CD4-positive, alpha-beta T cell treated with Interleukin-4 for 1 hour (primary cell): Measurements from ENCODE around the gene TNNT3.

Experiments
- DNase-seq, 2 donors: peaks; one replicate each; pipeline ENCODE4 v3.0.0-alpha.2; 2020 to 2022

Gene TNNT3

DNA sequence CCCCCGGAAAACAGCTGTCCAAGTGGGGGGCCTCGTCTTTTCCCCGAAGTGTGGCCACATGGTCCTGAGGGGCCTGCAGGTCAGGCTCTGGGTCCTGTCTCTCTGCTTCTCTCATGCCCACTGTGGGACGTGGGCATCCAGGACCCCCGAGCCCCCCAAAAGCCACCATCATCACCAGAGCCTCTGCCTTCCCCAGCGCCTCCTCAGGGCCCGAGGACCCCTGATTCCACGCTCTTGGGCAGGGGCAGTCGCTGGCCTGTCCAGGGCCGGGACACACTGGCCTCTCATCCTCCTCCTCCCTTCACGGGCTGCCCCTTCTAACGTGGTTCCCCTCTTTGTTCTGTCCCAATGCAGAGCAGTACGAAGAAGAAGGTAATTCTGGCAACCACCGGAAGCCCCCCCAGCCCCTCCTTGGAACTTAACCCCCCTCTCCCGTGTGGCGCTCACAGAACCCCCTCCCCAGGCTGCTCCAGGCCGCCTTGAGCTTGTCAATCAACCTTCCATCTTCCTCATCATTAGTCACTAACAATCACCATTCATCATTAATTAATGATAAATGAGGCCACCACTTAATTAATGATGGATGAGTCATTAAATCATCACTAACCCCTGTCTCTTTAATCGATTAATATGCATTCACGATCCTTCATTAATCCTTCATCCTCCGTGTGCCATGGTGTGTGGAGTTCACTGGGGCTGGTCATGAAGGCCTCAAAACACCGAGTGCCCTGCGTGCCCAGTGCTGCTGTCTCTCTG, 3.9 kb downstream of the TNNT3 start:
- DNase-seq, result no peak

DNA sequence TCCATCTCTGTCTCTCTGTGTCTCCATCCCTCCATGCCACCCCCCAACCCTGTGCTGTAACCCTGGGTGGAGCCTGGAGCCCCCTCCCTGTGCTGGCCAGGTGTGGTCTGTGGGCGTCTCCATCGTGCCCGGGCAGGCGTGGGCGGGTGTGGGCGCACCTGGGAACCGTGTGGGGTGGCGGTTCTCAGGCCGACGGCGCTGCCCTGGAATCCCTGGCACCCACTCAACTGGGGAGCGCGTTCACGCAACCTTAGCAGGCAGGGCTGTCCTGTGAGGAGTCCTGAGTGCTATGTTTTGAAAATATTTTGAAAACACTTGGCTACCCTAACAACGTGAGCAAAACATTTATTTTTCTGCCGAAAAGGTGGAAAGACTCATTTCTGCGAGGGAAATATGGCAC, 4.7 kb downstream of the TNNT3 start:
- no peak for DNase-seq

DNA sequence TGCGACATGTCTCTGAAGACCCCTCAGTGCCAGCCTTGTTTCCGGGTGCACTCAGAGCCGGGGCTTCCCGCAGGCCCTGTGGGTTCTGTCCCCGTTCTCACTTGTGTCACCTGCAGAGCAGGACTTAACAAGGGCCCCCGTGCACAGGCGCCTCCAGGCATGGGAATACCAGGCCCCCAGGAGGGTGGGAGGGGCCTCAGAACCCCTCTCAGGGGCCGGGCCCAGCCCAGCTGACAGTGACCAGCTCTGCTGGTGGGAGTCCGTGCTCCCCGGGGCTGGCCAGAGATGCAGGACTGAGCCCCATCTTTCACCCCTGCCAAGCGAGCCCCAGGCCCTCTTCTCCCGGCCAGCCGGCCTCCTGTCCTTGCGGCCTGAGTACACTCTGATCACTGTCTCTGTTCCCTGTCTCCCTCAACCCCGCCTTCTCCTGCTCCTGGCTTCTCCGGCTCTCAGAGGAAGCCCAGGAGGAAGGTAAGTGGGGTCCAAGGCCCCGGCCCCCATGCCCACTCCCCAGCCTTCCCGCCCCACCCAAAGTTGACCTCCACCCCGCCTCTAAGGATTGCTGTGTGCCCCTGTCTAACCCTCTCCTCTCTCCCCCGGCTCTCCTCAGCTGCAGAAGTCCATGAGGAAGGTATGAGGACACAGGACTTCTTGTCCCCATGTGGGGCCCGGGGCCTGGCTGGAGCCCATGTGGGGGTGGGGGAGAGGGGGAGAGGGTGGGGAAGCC, 5.3 kb downstream of the TNNT3 start:
- no peak for DNase-seq

DNA sequence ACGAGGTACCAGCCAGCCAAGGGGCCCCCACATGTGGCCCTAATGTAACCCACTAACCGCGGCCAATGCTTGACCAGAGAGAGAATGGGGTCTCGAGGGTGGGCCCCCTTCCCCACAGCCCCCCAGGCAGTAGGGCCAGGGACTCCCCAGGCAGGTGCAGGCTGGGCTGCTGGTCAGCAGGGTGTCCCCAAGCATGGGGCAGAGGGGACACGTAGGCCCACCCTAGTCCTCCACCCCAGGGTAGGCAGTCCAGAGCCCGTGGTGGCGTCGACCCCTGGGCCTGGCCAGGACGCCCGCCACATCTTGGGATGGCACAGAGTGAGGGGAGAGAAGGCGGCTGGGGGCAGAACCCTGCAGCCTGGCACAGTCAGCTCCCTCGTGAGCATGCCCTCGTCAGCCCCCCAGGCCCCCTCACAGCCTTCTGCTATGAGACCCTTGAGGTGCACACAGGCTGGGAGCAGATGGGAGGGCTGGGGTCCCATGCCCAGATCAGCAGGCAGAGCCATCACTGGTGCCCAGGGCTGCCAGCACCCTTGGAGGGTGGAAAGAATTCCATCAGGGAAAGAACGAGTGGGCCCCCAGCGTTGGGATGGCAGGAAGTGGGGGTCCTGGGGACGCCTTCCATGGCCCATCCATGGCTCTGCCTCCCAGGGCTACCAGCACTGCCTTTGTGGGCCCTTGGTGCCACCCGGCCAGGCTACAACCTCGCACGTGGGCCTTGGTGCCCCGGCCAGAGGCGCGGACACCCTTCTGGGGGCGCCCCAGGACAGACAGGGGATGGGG, 6.1 kb downstream of the TNNT3 start:
- no peak for DNase-seq

DNA sequence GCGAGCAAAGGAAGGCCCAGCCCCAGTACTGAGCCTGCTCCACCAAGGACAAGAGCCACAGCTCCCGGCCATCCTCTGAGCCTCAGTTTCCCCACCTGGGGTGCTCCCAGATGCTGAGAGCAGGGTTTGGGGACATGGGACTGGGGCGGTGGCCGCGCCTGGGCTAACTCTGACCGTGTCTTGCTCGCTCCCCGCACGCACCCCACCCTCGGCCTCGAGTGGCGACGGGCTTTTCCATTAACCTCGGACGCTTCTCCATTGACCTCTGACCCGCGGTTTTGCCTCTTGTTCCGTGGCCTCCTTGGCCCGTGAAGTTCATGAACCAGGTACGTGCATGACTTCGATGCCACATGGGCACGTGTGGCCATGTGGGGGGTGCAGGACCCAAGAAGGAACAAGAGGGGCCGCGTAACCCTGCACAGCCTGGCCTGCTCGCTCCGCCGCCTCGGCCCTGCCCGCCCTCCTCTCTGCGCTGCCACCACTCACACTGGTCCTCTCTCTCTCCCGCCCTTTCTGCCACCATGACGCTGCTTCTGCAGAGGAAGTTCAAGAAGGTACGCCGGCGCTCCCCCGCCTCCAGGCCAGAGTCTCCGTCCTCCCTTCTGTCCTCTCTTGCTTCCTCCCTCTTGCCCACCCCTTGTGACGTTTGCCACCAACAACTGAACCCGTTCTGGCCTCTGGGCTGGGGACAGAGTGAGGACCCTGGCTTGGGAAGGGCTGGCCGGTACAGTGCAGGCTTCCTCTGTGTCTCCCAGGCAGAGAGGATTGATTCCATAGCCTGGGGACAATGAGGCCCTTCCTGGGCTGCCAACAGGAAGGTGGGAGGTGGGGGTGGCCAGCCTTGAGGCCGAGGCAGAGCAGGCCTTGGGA, 6.9 kb downstream of the TNNT3 start:
- DNase-seq, result peak in 1 of 2 donors; percentile 34

DNA sequence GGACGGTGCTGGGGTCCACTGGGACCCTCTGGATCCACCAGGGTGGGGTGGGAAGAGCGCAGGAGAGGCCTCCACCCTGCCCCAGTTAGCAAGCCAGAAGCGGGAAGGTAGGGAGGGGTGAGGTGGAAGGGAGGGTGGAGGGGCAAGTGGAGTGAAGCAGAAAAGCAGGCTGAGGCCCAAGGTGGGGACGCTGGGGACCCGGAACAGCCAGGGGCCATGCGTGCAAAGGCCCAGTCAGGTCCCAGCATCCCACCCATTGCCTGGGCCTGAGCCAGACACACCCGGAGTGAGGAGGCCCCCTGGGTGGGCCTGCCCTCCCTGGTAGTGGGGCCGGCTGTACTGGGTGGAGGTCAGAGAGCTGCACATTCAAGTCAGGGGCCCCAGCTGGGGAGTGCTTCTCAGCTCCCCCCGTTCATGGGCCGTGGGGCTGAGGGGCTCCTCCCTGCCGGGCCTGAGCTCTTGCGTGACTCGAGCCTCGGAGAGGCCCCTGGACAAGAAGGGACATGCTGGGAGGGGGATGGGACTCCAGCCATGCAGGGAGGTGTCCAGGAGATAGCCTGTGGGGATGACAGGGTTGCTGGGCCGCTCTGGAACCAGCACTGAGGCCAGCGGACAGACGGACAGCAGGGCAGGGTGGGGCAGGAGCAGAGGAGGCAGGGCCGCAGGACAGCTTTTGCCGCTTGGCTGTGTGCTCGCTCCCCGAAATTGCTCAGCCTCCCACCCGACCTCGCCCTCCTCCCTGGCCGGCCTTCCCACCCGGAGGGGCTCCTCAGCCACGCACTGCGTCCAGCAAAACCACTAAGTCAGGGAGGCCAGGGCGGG, 7.7 kb downstream of the TNNT3 start:
- DNase-seq, result no peak

DNA sequence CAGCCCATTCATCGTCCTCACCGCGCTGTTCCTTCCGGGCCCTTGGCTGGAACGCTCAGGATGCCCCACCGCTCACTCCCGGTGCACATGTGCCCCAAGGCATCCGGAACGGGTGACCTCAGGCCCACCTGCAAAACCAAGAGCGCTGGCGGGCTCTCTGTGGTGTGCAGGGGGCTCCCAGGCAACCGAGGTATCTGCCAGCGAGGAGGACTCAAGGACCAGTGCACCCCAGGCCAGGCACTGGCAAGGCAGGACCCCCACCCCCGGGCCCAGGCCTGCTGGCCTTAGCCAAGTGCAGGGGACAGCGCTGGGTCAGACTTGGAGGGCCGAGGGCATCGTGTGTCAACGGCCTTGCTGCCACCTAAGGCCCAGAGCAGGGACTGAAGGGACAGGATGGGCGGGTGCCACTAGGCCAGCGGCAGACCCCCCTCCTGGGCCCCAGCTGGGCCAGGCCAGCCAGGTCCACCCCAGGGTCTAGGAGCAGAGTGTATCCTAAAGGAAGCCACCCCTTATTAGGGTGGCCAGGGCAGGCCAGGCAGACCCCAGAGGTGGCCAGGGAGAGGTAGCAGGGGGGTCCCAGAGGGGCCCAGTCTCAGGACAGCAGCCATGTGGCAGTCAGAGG, 8.5 kb downstream of the TNNT3 start:
- DNase-seq, result no peak

DNA sequence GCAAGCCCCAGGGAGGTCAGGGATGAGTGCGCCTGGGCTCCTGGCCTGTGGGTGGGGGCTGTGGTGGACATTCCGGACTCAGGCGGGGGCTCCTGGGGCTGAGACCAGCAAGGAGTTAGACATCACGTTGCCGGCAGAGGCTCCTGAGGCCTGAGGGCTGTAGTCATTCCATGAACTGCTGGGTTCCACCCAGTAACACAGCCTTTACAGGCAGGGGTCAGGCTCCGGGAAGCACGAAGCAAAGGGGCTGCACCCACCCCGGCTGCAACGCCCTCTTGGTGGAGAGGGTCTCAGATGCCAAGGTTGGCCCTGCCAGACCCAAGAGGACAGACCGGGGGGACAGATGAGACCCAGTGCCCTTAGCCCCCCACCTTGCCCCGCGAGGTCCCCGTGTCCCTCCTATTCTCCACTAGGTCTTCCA, 9.0 kb downstream of the TNNT3 start:
- DNase-seq, result no peak

DNA sequence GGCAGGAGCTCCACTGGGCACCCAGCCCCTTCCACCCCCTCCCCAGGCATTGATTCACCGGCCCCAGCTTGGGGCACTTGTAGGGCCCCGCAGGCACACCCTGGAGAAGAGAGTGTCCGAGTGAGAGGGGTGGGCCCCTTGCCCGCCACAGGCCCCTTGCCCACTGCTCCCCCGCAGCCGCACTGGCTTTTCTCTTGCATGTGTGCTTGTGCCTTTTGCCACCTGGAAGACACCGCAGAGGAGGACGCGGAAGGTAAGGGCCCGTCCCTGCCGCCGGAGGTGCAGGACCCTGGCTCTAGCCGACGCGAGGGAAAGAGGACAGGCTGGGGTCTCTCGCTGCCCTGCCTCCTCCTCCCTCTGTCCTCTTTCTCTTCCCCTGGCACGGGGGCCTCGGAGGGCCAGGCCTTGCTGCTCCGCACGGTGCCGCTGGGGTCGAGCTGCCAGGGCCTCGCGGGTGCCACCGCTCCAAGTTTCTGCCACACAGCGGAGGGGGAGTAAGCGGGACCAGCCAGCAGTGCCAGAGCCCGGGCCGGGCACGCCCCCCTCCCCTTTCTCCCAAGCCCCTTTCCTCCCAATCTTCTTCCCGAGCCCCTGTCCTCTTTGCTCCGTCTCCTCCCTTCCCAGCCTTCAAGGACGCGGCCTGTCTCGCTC, 9.5 kb downstream of the TNNT3 start:
- no peak for DNase-seq

DNA sequence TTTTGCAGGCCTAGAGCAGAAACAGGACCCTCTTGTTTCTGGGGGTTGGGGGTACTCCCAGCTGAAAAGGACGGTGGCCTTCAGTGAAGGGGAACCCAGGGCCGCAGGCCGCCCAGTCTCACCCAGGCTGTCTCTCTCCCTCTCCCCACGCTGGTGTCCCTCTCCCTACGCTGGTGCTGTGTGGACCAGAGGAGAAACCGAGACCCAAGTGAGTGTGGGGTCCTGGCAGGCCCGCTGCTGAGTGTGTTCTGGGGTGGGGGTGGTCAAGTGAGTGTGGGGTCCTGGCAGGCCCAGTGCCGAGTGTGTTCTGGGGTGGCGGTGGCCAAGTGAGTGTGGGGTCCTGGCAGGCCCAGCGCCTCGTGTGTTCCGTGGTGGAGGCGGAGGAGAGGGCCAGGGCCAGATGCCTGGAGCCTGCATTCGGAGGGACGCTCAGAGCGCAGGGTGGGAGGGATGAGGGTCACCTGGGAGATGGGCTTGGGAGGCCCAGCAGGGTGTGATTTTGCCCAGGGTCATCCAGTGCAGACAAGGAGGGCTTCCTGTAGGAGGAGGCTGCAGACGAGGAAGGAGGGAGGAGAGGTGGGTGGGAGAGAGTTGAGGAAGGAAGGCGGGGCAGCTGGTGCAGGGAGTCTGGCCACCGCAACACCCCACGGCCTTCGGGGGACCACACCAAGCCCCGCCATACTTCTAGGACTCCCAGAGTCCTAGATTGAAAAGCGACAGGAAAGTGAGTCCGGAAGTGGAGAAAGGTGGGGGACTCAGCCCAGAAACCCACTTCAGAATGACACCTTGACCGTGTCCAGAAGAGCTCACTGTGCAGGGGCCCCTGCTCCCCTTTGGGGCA, 10.3 kb downstream of the TNNT3 start:
- DNase-seq, result peak in 1 of 2 donors; percentile 8

DNA sequence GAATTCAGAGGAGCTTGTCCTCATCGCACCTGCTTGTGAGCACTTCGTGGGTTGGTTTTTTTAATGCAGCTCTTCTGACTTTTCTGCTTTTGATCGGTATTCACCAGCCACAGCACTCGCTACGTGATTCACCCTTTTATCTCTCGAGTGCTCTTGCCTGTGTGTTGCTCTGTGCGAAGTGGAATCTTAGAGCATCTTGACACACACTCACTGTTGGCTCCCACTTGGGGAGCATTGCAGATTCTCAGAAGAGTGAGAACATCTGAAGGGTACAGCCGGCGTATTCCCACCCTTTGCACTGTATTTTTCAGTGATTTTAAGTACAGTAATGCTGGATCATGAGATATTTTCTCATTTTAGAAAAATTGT, 10.9 kb downstream of the TNNT3 start:
- DNase-seq, result no peak

DNA sequence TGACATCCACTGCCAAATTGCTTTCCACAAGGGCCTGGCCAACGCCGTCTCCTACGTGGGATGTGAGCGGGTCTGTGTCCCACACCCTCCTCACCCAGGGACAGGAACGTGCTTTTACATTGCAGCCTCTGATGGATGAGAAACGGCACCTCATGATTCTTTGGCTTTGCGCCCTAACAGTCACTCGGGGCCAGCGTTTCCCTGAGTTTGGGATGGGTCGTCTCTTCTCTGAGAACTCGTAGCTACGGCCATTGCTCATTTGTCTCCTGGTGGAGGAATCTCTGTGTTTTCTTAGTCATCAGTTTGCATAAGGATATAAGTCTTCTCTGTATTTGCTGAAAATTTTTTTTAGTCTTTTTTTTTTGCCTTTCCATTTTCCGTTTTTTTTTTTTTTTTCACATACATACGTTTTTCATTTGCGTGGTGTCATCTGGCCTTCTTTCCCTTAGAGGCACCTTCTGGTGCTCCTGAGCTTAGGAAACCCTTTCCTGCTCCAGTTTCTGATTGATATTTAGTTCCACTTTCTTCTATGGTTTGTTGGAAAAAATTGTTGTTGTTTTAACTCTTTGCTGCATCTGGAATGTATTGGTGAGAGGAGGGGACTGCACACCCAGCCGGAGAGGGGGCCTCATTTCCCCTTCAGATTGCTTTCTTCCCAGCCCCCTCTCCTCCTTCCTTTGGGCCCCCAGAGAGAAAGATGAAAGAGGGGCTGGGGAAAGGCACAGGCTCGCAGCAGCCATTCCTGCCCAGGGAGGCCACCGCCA, 12.0 kb downstream of the TNNT3 start:
- DNase-seq, result no peak

DNA sequence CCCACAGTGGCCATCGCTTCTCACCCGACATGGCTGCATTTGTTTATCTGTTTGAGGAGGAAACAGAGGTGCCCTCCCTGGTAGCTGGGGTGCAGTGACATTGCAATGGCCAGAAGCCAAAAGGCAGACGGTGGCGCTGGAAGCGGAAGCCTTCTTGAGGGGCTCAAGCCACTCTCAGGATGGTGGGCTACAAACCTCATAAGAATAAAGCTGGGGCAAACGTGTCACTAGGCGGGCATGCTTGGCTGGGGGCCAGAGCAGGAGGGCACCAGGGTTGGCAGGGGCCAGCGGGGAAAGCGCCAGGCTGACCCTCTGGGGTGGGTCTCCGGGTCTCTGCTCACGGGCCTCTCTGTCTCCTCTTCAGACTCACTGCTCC, 12.6 kb downstream of the TNNT3 start:
- DNase-seq, result peak in 1 of 2 donors; percentile 8

DNA sequence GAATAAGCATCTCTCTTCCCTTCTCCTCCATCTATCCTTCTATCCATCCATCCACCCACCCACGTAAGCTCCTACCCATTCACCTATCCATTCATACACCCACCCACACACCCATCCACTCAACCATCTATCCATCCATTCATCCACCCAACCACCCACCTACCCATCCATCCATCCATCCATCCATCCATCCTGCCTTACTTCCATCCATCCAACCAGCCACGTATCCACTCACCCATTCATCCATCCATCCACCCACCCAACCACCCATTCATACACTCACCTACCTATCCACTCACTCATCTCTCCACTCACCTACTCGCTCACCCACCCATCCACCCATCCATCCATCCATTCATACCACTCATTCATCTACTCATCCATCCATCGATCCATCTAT, 13.2 kb downstream of the TNNT3 start:
- DNase-seq, result no peak

DNA sequence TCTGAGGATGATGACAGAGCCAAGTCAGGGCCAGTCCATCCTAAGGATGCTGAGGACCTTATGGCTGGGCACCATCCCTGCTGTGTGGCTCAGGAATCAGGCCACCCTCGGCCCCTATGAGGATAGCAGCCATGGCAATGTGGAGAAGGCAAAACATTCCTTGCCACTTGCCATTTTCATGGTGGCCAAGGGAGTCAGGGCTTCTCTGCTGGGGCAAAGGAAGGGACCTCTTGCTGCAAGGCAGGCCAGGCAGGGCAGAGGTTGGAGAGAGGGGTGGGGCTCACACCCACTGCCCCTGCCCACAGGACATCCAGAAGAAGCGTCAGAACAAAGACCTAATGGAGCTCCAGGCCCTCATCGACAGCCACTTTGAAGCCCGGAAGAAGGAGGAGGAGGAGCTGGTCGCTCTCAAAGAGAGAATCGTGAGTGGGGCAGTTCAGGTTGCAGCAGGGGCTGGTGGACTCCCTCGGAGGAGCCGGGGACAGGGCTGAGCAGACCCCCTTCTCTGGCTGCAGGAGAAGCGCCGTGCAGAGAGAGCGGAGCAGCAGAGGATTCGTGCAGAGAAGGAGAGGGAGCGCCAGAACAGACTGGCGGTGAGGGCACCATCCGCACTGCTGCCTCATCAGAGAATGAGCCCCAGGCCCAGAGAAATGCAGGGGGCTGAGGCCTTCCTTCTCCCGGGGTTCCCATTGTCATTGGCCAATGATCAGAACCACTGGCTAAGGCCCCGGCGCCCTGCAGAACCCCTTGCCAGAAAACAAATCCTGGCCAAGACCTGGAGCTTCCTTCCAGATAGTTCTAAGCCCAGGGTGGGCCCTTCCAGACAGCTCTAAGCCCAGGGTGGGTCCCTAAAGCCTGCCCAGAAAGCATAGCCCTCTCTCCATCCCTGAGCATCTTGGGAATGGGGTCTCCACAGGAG, 14.2 kb downstream of the TNNT3 start:
- DNase-seq, result no peak

DNA sequence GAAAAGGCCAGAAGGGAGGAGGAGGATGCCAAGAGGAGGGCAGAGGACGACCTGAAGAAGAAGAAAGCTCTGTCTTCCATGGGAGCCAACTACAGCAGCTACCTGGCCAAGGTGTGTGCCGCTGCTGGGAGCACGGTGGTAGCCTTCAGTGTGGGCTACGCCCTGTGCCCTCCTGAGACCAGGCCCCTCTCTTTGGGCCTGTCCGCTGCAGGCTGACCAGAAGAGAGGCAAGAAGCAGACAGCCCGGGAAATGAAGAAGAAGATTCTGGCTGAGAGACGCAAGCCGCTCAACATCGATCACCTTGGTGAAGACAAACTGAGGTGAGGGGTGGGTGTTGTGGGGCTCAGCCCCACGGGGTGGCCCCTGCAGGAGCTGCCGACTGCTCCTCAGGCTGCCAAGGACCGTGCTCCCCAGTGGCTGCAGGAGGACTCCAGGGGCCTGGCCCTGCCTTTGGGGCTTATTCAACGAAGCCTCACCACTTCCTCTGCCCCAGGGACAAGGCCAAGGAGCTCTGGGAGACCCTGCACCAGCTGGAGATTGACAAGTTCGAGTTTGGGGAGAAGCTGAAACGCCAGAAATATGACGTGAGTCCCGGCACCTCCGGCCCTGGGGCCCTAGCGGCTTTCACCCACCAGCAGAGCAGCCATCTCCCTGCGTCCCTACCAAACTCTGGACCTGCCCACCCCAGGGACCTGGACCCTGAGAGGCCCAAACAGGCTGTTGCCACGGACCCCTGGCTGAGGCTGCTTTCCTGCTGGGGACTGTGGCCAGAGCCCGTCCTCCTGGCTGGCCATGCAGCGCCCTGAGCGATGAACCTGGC, 15.0 kb downstream of the TNNT3 start:
- peak in 1 of 2 donors; percentile 6 for DNase-seq
